Ishikawa (cell line): ENCODE data around the gene ZRANB3.

Experiments
- CEBPB ChIP-seq: IDR thresholded peaks from 2 replicates; pipeline ENCODE4 v1.6.1; 2012
- EGR1 ChIP-seq: IDR thresholded peaks from 2 replicates; pipeline ENCODE4 v1.6.1; 2012
- MAX ChIP-seq: IDR thresholded peaks from 2 replicates; pipeline ENCODE4 v1.6.1; 2012
- NFIC ChIP-seq: IDR thresholded peaks from 2 replicates; pipeline ENCODE4 v1.6.1; 2012
- RAD21 ChIP-seq: IDR thresholded peaks from 2 replicates; pipeline ENCODE4 v1.6.1; 2012; ENCODE audit warnings: low read depth

GRCh38 chr2:135475128-135475527 lies 55.9 kb downstream of the ZRANB3 start:
- no peak for TF ChIP-seq NFIC
- TF ChIP-seq CEBPB: no peak
- TF ChIP-seq RAD21: no peak
- TF ChIP-seq MAX: no peak
- TF ChIP-seq EGR1: no peak
